ENCODE data around the gene PLCL1. TPM values are rescaled to one million over a fixed set of nuclear protein-coding genes. Genes with fewer than 3 reads are reported as not detected.
"Not testable (repeated sequence)": the region's sequence is repeated elsewhere in the genome, so short reads cannot be mapped to it uniquely, and the experiment has no call there.

Gene PLCL1
- total RNA-seq, 1 donor from 2014 or later: 0.23 TPM

GRCh38 chr2:197805715-197806633 lies 1.6 kb downstream of the PLCL1 start:
- no peak for ATAC-seq
- no peak for DNase-seq (ENCODE audit: low spot score)

GRCh38 chr2:197809064-197809463 lies 4.7 kb downstream of the PLCL1 start:
- no peak for ATAC-seq
- no peak for DNase-seq (ENCODE audit: low spot score)

GRCh38 chr2:197810016-197810415 lies 5.6 kb downstream of the PLCL1 start:
- no peak for ATAC-seq

GRCh38 chr2:197810491-197810890 lies 6.1 kb downstream of the PLCL1 start:
- ATAC-seq: no peak
- no peak for DNase-seq (ENCODE audit: low spot score)

More at GRCh38 chr2:197810016-197810415, 5.6 kb downstream of the PLCL1 start:
- no peak for DNase-seq (ENCODE audit: low spot score)

- ATAC-seq (peak; percentile 66), DNase-seq (ENCODE audit: low spot score) (no peak)
Observed at GRCh38 chr2:197813093-197813787, 8.8 kb downstream of the PLCL1 start.

- ATAC-seq (no peak), DNase-seq (ENCODE audit: low spot score) (no peak)
Observed at GRCh38 chr2:197814526-197814925, 10.1 kb downstream of the PLCL1 start.

- DNase-seq (ENCODE audit: low spot score): no peak
- no peak for ATAC-seq
Observed at GRCh38 chr2:197821550-197822289, 17.3 kb downstream of the PLCL1 start.

GRCh38 chr2:197822333-197822732 lies 17.9 kb downstream of the PLCL1 start:
- no peak for ATAC-seq
- DNase-seq (ENCODE audit: low spot score): no peak

- ATAC-seq (no peak), DNase-seq (ENCODE audit: low spot score) (no peak)
Observed at GRCh38 chr2:197827618-197828017, 23.2 kb downstream of the PLCL1 start.

GRCh38 chr2:197828464-197829135 lies 24.2 kb downstream of the PLCL1 start:
- no peak for ATAC-seq

GRCh38 chr2:197834771-197835170 lies 30.4 kb downstream of the PLCL1 start:
- ATAC-seq; DNase-seq (ENCODE audit: low spot score): not testable (repeated sequence)

More at GRCh38 chr2:197828464-197829135, 24.2 kb downstream of the PLCL1 start:
- no peak for DNase-seq (ENCODE audit: low spot score)

GRCh38 chr2:197835293-197835692 lies 30.9 kb downstream of the PLCL1 start:
- ATAC-seq: no peak
- DNase-seq (ENCODE audit: low spot score): no peak

GRCh38 chr2:197838036-197838435 lies 33.6 kb downstream of the PLCL1 start:
- ATAC-seq (peak; percentile 54), DNase-seq (ENCODE audit: low spot score) (no peak)

- ATAC-seq: no peak
- no peak for DNase-seq (ENCODE audit: low spot score)
Observed at GRCh38 chr2:197838579-197838978, 34.2 kb downstream of the PLCL1 start.

- no peak for DNase-seq (ENCODE audit: low spot score)
- ATAC-seq: no peak
Observed at GRCh38 chr2:197839327-197839726, 34.9 kb downstream of the PLCL1 start.

GRCh38 chr2:197839856-197840255 lies 35.5 kb downstream of the PLCL1 start:
- ATAC-seq: no peak
- no peak for DNase-seq (ENCODE audit: low spot score)

- DNase-seq (ENCODE audit: low spot score) (no peak), ATAC-seq (no peak)
Observed at GRCh38 chr2:197846128-197846527, 41.7 kb downstream of the PLCL1 start.

GRCh38 chr2:197846777-197847176 lies 42.4 kb downstream of the PLCL1 start:
- no peak for DNase-seq (ENCODE audit: low spot score)
- ATAC-seq: no peak

- ATAC-seq: no peak
- no peak for DNase-seq (ENCODE audit: low spot score)
Observed at GRCh38 chr2:197847651-197848401, 43.4 kb downstream of the PLCL1 start.

GRCh38 chr2:197848602-197849001 lies 44.2 kb downstream of the PLCL1 start:
- no peak for DNase-seq (ENCODE audit: low spot score)

More at GRCh38 chr2:197848602-197849001, 44.2 kb downstream of the PLCL1 start:
- ATAC-seq: no peak

Data from left lobe of liver (tissue), 2 donors.